Body of pancreas (tissue), 4 donors: ENCODE results near the gene TRAPPC11. TPM values are rescaled to one million over a fixed set of nuclear protein-coding genes. Genes with fewer than 3 reads are reported as not detected.

ENCODE experiments used
- ATAC-seq: fragments of 150-250 bp; one replicate; pipeline ENCODE4 v1.9.1; 2016
- DNase-seq, 4 donors: peaks; one replicate each; pipeline ENCODE4 v3.0.0-alpha.2; 2019
- H3K27ac ChIP-seq, 4 donors: fragments of 200-600 bp; sonication (generic); 1 replicate in 3 of 4; 2 replicates in 1 of 4; pipeline versions ENCODE4 v1.5.1 to v1.6.1; 2016 to 2019; ENCODE audit warnings: mild to moderate bottlenecking in 1 of 4, mixed read lengths in 1 of 4, moderate library complexity in 1 of 4
- H3K27me3 ChIP-seq, 2 donors: fragments of 200-600 bp; sonication (generic); one replicate each; pipeline ENCODE4 v1.6.0; 2016; ENCODE audit warnings: mild to moderate bottlenecking in 1 of 2
- H3K36me3 ChIP-seq, 2 donors: fragments of 200-600 bp; sonication (generic); replicated peaks in 1 of 2; 2 replicates each; pipeline ENCODE4 v1.5.1; 2016; ENCODE audit warnings: low read depth in 2 of 2; ENCODE audit not compliant: insufficient read depth in 1 of 2
- H3K4me1 ChIP-seq: fragments of 200-600 bp; sonication (generic); one replicate; pipeline ENCODE4 v1.6.0; 2016
- H3K4me3 ChIP-seq, 2 donors: fragments of 200-600 bp; sonication (generic); 1 replicate in 1 of 2; 2 replicates in 1 of 2; pipeline ENCODE4 v1.5.1; 2016 to 2019
- H3K9me3 ChIP-seq, 3 donors: fragments of 200-600 bp; sonication (generic); 1 replicate in 2 of 3; 2 replicates in 1 of 3; pipeline ENCODE4 v1.5.1; 2016
- CTCF ChIP-seq, 7 experiments: fragments of 450-650 bp in 4 of 7; fragments of 200-600 bp in 3 of 7; sonication (generic) in 3 of 7; IDR thresholded peaks; one replicate each; pipeline ENCODE4 v1.5.1; 2016 to 2019; ENCODE audit warnings: antibody characterized with exemption in 7 of 7
- POLR2A ChIP-seq, 3 donors: fragments of 450-650 bp; IDR thresholded peaks; one replicate each; pipeline ENCODE4 v1.6.1; 2016; ENCODE audit warnings: antibody characterized with exemption in 3 of 3, mild to moderate bottlenecking in 2 of 3
- WGBS, 2 donors: methylation state at CpG; one replicate each; pipeline ENCODE4 v1.1.5; 2017; 5-methylcytosine and 5-hydroxymethylcytosine counted together
- intact Hi-C: fragments of 100-400 bp; cut with DNase I; formaldehyde crosslinking; loops from one replicate; pipeline ENCODE4 v1.15.1; 2023
- total RNA-seq, 2 donors: library from RNA; depleted of rRNA; stranded (reverse); fragments of >200 nt; gene quantifications; one replicate each; pipeline ENCODE4 v1.1.0, GENCODE V29; 2016

TRAPPC11 gene
- total RNA-seq, 2 donors from 2014 or later: 22.6 to 107 TPM

DNA sequence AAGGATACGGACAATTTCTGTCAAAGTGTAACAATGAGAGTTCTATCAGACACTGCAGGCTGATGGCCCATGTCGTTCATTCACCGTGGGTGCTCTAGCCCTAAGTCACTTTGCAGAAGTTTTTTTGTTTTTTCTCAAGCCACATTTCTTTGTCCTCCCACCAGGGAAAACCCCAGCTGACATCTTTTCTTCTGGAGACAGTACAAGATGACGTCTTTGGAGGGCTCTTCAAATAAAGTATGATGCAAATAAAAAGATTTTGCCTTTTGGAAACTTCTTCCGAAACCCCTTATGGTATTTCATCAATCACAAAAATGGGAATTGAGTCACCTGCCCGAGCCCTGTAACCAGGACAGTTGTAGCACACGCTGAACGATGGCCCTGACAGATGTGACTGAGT is 73.2 kb downstream of the TRAPPC11 start:
- WGBS, 2 donors: 79 to 80% methylated on average over 8 of the region's 8 CpGs

GRCh38 chr4:183733181-183733580 is 74.1 kb downstream of the TRAPPC11 start:
- DNase-seq (no peak), ATAC-seq (no peak)
- Histone ChIP-seq H3K9me3 (no peaks in the 10 kb centered on the region), H3K4me3 (no peak overlapping the region), H3K27ac (no peak overlapping the region), H3K36me3 (no peaks in the 10 kb centered on the region), H3K4me1 (no peaks in the 10 kb centered on the region), H3K27me3 (no peaks in the 10 kb centered on the region)
- TF ChIP-seq CTCF (IDR thresholded peaks at IDR 0.05) (no peak), POLR2A (IDR thresholded peaks at IDR 0.05) (no peak)
- 58 to 84% methylated on average over 3 to 10 of the region's 11 CpGs for WGBS, 2 donors
- intact Hi-C loops: no loop called here

More for the DNA sequence above, 73.2 kb downstream of the TRAPPC11 start:
- Histone ChIP-seq H3K27ac (no peak overlapping the region), H3K27me3 (no peaks in the 10 kb centered on the region), H3K4me1 (no peaks in the 10 kb centered on the region), H3K36me3 (no peaks in the 10 kb centered on the region), H3K9me3 (no peaks in the 10 kb centered on the region), H3K4me3 (no peak overlapping the region)
- TF ChIP-seq POLR2A (IDR thresholded peaks at IDR 0.05): no peak
- TF ChIP-seq CTCF (IDR thresholded peaks at IDR 0.05): no peak
- ATAC-seq: no peak
- no peak for DNase-seq
- intact Hi-C loops: no loop called here

DNA sequence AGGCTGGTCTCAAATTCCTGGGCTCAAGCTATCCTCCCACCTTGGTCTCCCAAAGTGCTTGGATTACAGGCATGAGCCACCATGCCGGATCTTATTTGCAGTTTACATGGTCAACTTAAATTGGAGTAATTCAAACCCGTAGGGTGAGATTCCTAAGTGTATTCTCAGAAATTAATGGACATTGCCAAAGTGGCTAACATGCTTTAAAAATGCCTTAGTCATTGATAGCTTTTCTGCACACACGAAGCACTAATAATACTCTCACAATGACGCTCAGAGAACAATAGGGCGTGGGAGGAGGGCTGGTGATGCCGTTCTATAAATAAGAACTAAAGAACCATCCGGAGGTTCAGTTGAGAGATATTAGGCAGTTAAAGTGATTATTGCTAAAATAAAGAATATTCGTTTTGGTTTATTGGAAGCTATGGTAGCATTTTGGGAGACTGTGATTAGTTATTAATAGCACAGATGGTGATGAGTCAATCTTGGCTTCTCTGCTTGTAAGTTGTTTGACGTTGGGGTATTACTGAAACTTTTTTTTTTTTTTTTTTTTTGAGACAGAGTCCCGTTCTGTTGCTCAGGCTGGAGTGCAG is 79.1 kb downstream of the TRAPPC11 start:
- 49 to 61% methylated on average over 10 of the region's 10 CpGs for WGBS, 2 donors
- H3K36me3 ChIP-seq: no peaks in the 10 kb centered on the region
- intact Hi-C loops: no loop called here

DNA sequence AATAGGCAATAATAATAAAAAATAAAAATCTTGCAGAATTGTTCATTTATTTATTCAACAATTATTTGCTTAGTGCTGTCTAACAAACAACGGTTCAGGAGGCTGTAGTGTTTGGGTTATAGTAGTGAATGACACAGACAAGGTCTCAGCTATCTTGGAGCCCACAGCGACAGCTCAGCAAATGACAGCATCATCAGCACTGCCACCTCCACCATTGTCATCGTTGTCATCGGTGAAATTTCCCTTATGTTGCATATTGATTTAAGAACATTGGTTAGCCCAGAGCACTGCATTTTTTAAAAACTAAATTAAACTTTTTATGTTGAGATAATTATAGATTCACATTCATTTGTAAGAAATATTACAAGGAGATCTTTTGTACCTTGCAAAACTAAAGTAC is 79.9 kb downstream of the TRAPPC11 start:
- no peaks in the 10 kb centered on the region for H3K9me3 ChIP-seq
- DNase-seq (no peak), ATAC-seq (no peak)
- intact Hi-C loops: no loop called here
- WGBS, 2 donors: 79 to 87% methylated on average over 4 of the region's 4 CpGs
- no peaks in the 10 kb centered on the region for H3K27me3 ChIP-seq
- TF ChIP-seq CTCF (IDR thresholded peaks at IDR 0.05) (no peak), POLR2A (IDR thresholded peaks at IDR 0.05) (no peak)
- H3K27ac ChIP-seq: no peak overlapping the region
- no peak overlapping the region for H3K4me3 ChIP-seq
- no peaks in the 10 kb centered on the region for H3K4me1 ChIP-seq
- H3K36me3 ChIP-seq: no peaks in the 10 kb centered on the region

More for the DNA sequence above, 79.1 kb downstream of the TRAPPC11 start:
- no peaks in the 10 kb centered on the region for H3K4me1 ChIP-seq
- H3K4me3 ChIP-seq: no peak overlapping the region
- H3K27ac ChIP-seq: no peak overlapping the region
- no peaks in the 10 kb centered on the region for H3K9me3 ChIP-seq
- TF ChIP-seq POLR2A (IDR thresholded peaks at IDR 0.05) (no peak), CTCF (IDR thresholded peaks at IDR 0.05) (no peak)
- ATAC-seq (no peak), DNase-seq (no peak)
- H3K27me3 ChIP-seq: no peaks in the 10 kb centered on the region
